Endothelial cell of umbilical vein (primary cell): ENCODE data around the gene ZNF223. TPM values are rescaled to one million over a fixed set of nuclear protein-coding genes. Genes with fewer than 3 reads are reported as not detected.

Source experiments
- BruUV-seq: library from RNA; stranded (reverse); fragments of 400-500 nt; replicated peaks from 2 replicates; lab custom pipeline; 2021; lab: Mats Ljungman, UMichigan
- CTCF ChIA-PET: fragments of 300-600, 350-600 bp; sonication (Branson Sonifier 250); formaldehyde crosslinking; loops from one replicate; lab custom pipeline; 2021; ENCODE audit warnings: antibody characterized with exemption, inconsistent platforms; lab: Charles Lee
- POLR2A ChIA-PET: fragments of 300-600, 350-600 bp; sonication (Branson Sonifier 250); formaldehyde crosslinking; loops from one replicate; lab custom pipeline; 2021; ENCODE audit warnings: antibody characterized with exemption, inconsistent platforms; lab: Charles Lee
- DNase-seq: peaks from one replicate; pipeline ENCODE4 v3.0.0-alpha.2; 2011; ENCODE audit warnings: low read depth, low spot score
- FAIRE-seq: peaks from 2 replicates; lab custom pipeline; 2011; peaks lifted over from hg19 to GRCh38; lab: Jason Lieb, UNC
- H2AFZ ChIP-seq: 2 replicates; pipeline ENCODE4 v1.6.0; 2012; ENCODE audit warnings: low read depth, low read length, control low read depth, inconsistent platforms
- H3K27ac ChIP-seq: 2 replicates; pipeline ENCODE4 v1.5.1; 2011; ENCODE audit warnings: low read depth, mild to moderate bottlenecking, control low read depth, low read length, moderate library complexity; ENCODE audit not compliant: insufficient read depth
- H3K27me3 ChIP-seq, 2 experiments: 2 replicates each; pipeline versions ENCODE4 v1.6.0 to v1.6.1; 2011; ENCODE audit warnings: low read length in 2 of 2, mixed read lengths in 1 of 2; ENCODE audit not compliant: control insufficient read depth in 2 of 2, insufficient read depth in 2 of 2
- H3K36me3 ChIP-seq, 2 experiments: 2 replicates in 1 of 2; 3 replicates in 1 of 2; pipeline ENCODE4 v1.5.1; 2011; ENCODE audit warnings: low read length in 2 of 2, mild to moderate bottlenecking in 1 of 2, moderate library complexity in 1 of 2; ENCODE audit not compliant: control insufficient read depth in 2 of 2, insufficient read depth in 2 of 2; ENCODE audit errors: extremely low read depth in 1 of 2
- H3K4me1 ChIP-seq: 3 replicates; pipeline ENCODE4 v1.5.1; 2011; ENCODE audit warnings: mild to moderate bottlenecking, low read length; ENCODE audit not compliant: control insufficient read depth, insufficient read depth; ENCODE audit errors: extremely low read depth
- H3K4me2 ChIP-seq: 2 replicates; pipeline ENCODE4 v1.6.1; 2011; ENCODE audit warnings: low read length, control low read depth, mixed read lengths; ENCODE audit not compliant: insufficient read depth
- H3K4me3 ChIP-seq, 3 experiments: fragments of 200-600 bp in 1 of 3; sonication (generic), shearing (Covaris generic) in 1 of 3; replicated peaks in 1 of 3; 2 replicates each; pipeline ENCODE4 v1.5.1; 2011 to 2016; ENCODE audit warnings: control low read depth in 3 of 3, low read length in 3 of 3, mild to moderate bottlenecking in 2 of 3, inconsistent platforms in 1 of 3, low read depth in 1 of 3, moderate library complexity in 1 of 3; ENCODE audit not compliant: insufficient read depth in 1 of 3
- H3K79me2 ChIP-seq: 2 replicates; pipeline ENCODE4 v1.6.0; 2012; ENCODE audit warnings: low read length, inconsistent platforms; ENCODE audit not compliant: control insufficient read depth, insufficient read depth
- H3K9ac ChIP-seq: replicated peaks from 2 replicates; pipeline ENCODE3; 2011; ENCODE audit warnings: low read length, control low read depth; ENCODE audit not compliant: insufficient read depth; ENCODE audit errors: extremely low read depth
- H3K9me1 ChIP-seq: replicated peaks from 3 replicates; pipeline ENCODE4 v1.6.0; 2011; ENCODE audit warnings: mild to moderate bottlenecking, low read length; ENCODE audit not compliant: control insufficient read depth, insufficient read depth; ENCODE audit errors: extremely low read depth
- H3K9me3 ChIP-seq: replicated peaks from 2 replicates; pipeline ENCODE4 v1.5.1; 2012; ENCODE audit warnings: low read length, inconsistent platforms; ENCODE audit not compliant: control insufficient read depth, insufficient read depth
- H4K20me1 ChIP-seq: replicated peaks from 2 replicates; pipeline ENCODE3; 2011; ENCODE audit warnings: mild to moderate bottlenecking, low read length; ENCODE audit not compliant: control insufficient read depth, insufficient read depth; ENCODE audit errors: extremely low read depth
- EZH2 ChIP-seq: IDR thresholded peaks from 2 replicates; pipeline ENCODE4 v1.6.1; 2012; ENCODE audit warnings: borderline replicate concordance, low read depth, mild to moderate bottlenecking, moderate library complexity, low read length, inconsistent platforms; ENCODE audit not compliant: severe bottlenecking
- FOS ChIP-seq: IDR thresholded peaks from 2 replicates; pipeline ENCODE4 v1.6.1; 2011; ENCODE audit warnings: mild to moderate bottlenecking, low read length, moderate library complexity, borderline replicate concordance; ENCODE audit not compliant: insufficient read depth
- GATA2 ChIP-seq: IDR thresholded peaks from 2 replicates; pipeline ENCODE4 v1.7.0; 2011; ENCODE audit warnings: low read depth, mild to moderate bottlenecking, moderate library complexity, mixed read lengths, low read length; ENCODE audit not compliant: insufficient read length, insufficient read depth
- MYC ChIP-seq: IDR thresholded peaks from one replicate; pipeline ENCODE4 v1.6.1; 2011; ENCODE audit warnings: mild to moderate bottlenecking, low read depth, low read length
- POLR2A ChIP-seq: IDR thresholded peaks from 2 replicates; pipeline ENCODE4 v1.6.1; 2012; ENCODE audit warnings: low read depth, mild to moderate bottlenecking, control low read depth, low read length
- POLR2AphosphoS5 ChIP-seq: IDR thresholded peaks from 2 replicates; pipeline ENCODE4 v1.6.1; 2012; ENCODE audit warnings: low read depth, mild to moderate bottlenecking, control low read depth, low read length, moderate library complexity; ENCODE audit not compliant: insufficient read depth
- dilution Hi-C: fragments of 300-500 bp; cut with MboI; formaldehyde crosslinking; loops from one replicate; pipeline ENCODE4 v1.15.0; 2019; ENCODE audit warnings: low sequenced_read_pairs; ENCODE audit not compliant: extremely low pct_ligation_motif_present
- intact Hi-C: fragments of 100-400 bp; cut with micrococcal nuclease; formaldehyde crosslinking; loops from one replicate; pipeline ENCODE4 v1.10.0; 2022
- polyA plus RNA-seq, 4 experiments: library from polyadenylated mRNA; depleted of rRNA in 3 of 4; stranded (reverse) in 3 of 4; unstranded in 1 of 4; fragments of >200 nt; gene quantifications; 2 replicates each; pipeline versions ENCODE4 v1.2.1 to v1.2.3, GENCODE V29; 2011 to 2012; ENCODE audit warnings: missing spikeins in 1 of 4
- total RNA-seq: library from RNA; stranded (reverse); gene quantifications from 2 replicates; pipeline ENCODE4 v1.2.3, GENCODE V29; 2021
- TF ChIP-seq, protein P1 (sequence below), 2 donors: IDR thresholded peaks; 1 replicate in 1 of 2; 2 replicates in 1 of 2; pipeline ENCODE4 v1.5.1; 2011; ENCODE audit warnings: low read length in 2 of 2, mild to moderate bottlenecking in 2 of 2, moderate library complexity in 2 of 2, control low read depth in 1 of 2, inconsistent platforms in 1 of 2, low read depth in 1 of 2; ENCODE audit not compliant: insufficient read depth in 1 of 2; ENCODE audit errors: extremely low read depth in 1 of 2

Gene ZNF223
- total and polyA plus RNA-seq, 2 donors (not counting 3 experiments of a cell fraction or from before 2014, with no cell fraction given): 1.6 to 3.7 TPM

- dilution Hi-C loops (no loop called here), intact Hi-C loops (loop anchor here (2.0 to 10.0 kb wide), 2 partner anchors 91 to 301 kb away; partner anchors contain the start of genes ZNF224 and ZNF235)
- Histone ChIP-seq H3K9me3 (no peaks in the 10 kb centered on the region), H3K27me3 (no peaks in the 10 kb centered on the region), H3K4me2 (peak overlapping the region; percentile 72), H3K4me3 (peak overlapping the region; percentile 59 to 86 (median 84)), H3K79me2 (no peaks in the 10 kb centered on the region), H2AFZ (peak overlapping the region; percentile 85), H3K27ac (no peak overlapping the region), H3K36me3 (peaks cover 0 to 4% of the 10 kb centered on the region in 2 experiments), H3K9me1 (no peaks in the 10 kb centered on the region), H3K9ac (peak overlapping the region; percentile 53), H4K20me1 (no peaks in the 10 kb centered on the region), H3K4me1 (peaks cover 6% of the 10 kb centered on the region)
- DNase-seq (peak; percentile 6), FAIRE-seq (peak; percentile 47)
- no peak for TF ChIP-seq GATA2
- no peak for TF ChIP-seq POLR2AphosphoS5
- no peak for TF ChIP-seq POLR2A
- TF ChIP-seq EZH2: no peak
- TF ChIP-seq, protein P1, sequence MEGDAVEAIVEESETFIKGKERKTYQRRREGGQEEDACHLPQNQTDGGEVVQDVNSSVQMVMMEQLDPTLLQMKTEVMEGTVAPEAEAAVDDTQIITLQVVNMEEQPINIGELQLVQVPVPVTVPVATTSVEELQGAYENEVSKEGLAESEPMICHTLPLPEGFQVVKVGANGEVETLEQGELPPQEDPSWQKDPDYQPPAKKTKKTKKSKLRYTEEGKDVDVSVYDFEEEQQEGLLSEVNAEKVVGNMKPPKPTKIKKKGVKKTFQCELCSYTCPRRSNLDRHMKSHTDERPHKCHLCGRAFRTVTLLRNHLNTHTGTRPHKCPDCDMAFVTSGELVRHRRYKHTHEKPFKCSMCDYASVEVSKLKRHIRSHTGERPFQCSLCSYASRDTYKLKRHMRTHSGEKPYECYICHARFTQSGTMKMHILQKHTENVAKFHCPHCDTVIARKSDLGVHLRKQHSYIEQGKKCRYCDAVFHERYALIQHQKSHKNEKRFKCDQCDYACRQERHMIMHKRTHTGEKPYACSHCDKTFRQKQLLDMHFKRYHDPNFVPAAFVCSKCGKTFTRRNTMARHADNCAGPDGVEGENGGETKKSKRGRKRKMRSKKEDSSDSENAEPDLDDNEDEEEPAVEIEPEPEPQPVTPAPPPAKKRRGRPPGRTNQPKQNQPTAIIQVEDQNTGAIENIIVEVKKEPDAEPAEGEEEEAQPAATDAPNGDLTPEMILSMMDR (IDR thresholded peaks at IDR 0.05; ENCODE audit: extremely low read depth in 1 of 2, insufficient read depth in 1 of 2, low read depth in 1 of 2, low read length in 2 of 2): no peak
- TF ChIP-seq FOS: no peak
- no peak for TF ChIP-seq MYC
- ChIA-PET POLR2A (no interaction called here), CTCF (interaction anchor here (0.7 kb wide), 1 partner anchor 17 kb away, joined by 3 read pairs; no protein-coding TSS in a partner anchor)
- BruUV-seq: no TSS peak
Measured at GRCh38 chr19:44003461-44004009, 48.3 kb upstream of the ZNF223 start.
